Measurements from ENCODE around the gene NRG2. TPM values are rescaled to one million over a fixed set of nuclear protein-coding genes. Genes with fewer than 3 reads are reported as not detected.

The NRG2 gene
- total RNA-seq, 2 donors from 2014 or later, result 6.6 to 11.1 TPM

- Histone ChIP-seq H3K27me3 (replicated peaks; ENCODE audit: insufficient read depth) (no peaks in the 10 kb centered on the region), H3K9me3 (no peaks in the 10 kb centered on the region), H3K36me3 (no peaks in the 10 kb centered on the region), H3K4me1 (replicated peaks) (no peaks in the 10 kb centered on the region), H3K27ac (no peak overlapping the region), H3K4me3 (no peak overlapping the region)
- no peak for DNase-seq (ENCODE audit: low spot score)
- intact Hi-C loops (cut with DNase I), result no loop called here
- no peak for TF ChIP-seq POLR2A (IDR thresholded peaks at IDR 0.05)
- TF ChIP-seq CTCF (IDR thresholded peaks at IDR 0.05), result no peak
- no peak for TF ChIP-seq POLR2AphosphoS5 (IDR thresholded peaks at IDR 0.05)
- 84% methylated on average over 25 of the region's 25 CpGs for WGBS
Observed at GRCh38 chr5:139822553-139823425, 220.3 kb downstream of the NRG2 start.

GRCh38 chr5:139821806-139822552 is 221.1 kb downstream of the NRG2 start:
- no peaks in the 10 kb centered on the region for H3K27me3 ChIP-seq (replicated peaks; ENCODE audit: insufficient read depth)
- 94% methylated on average over 11 of the region's 11 CpGs for WGBS
- H3K9me3 ChIP-seq, result no peaks in the 10 kb centered on the region
- H3K4me3 ChIP-seq, result no peak overlapping the region
- H3K4me1 ChIP-seq (replicated peaks), result no peaks in the 10 kb centered on the region
- TF ChIP-seq CTCF (IDR thresholded peaks at IDR 0.05), result no peak
- no peak for TF ChIP-seq POLR2AphosphoS5 (IDR thresholded peaks at IDR 0.05)
- TF ChIP-seq POLR2A (IDR thresholded peaks at IDR 0.05), result no peak
- intact Hi-C loops (cut with DNase I), result no loop called here
- no peak for DNase-seq (ENCODE audit: low spot score)
- H3K27ac ChIP-seq, result no peak overlapping the region
- H3K36me3 ChIP-seq, result no peaks in the 10 kb centered on the region

GRCh38 chr5:139820606-139821005 is 222.5 kb downstream of the NRG2 start:
- intact Hi-C loops (cut with DNase I), result no loop called here
- H3K27me3 ChIP-seq (replicated peaks; ENCODE audit: insufficient read depth), result no peaks in the 10 kb centered on the region

GRCh38 chr5:139820130-139820529 is 223.0 kb downstream of the NRG2 start:
- Histone ChIP-seq H3K4me1 (replicated peaks) (no peaks in the 10 kb centered on the region), H3K27me3 (replicated peaks; ENCODE audit: insufficient read depth) (no peaks in the 10 kb centered on the region), H3K36me3 (no peaks in the 10 kb centered on the region), H3K4me3 (no peak overlapping the region), H3K9me3 (no peaks in the 10 kb centered on the region), H3K27ac (no peak overlapping the region)
- no peak for DNase-seq (ENCODE audit: low spot score)
- intact Hi-C loops (cut with DNase I), result no loop called here
- WGBS, result 60% methylated on average over 7 of the region's 7 CpGs
- TF ChIP-seq POLR2A (IDR thresholded peaks at IDR 0.05), result no peak
- TF ChIP-seq POLR2AphosphoS5 (IDR thresholded peaks at IDR 0.05), result no peak
- TF ChIP-seq CTCF (IDR thresholded peaks at IDR 0.05), result no peak

More at GRCh38 chr5:139820606-139821005, 222.5 kb downstream of the NRG2 start:
- no peak overlapping the region for H3K4me3 ChIP-seq
- no peak for DNase-seq (ENCODE audit: low spot score)
- no peaks in the 10 kb centered on the region for H3K4me1 ChIP-seq (replicated peaks)
- TF ChIP-seq POLR2A (IDR thresholded peaks at IDR 0.05) (no peak), CTCF (IDR thresholded peaks at IDR 0.05) (no peak), POLR2AphosphoS5 (IDR thresholded peaks at IDR 0.05) (no peak)
- H3K27ac ChIP-seq, result no peak overlapping the region
- WGBS, result 90% methylated on average over 4 of the region's 4 CpGs
- no peaks in the 10 kb centered on the region for H3K9me3 ChIP-seq
- H3K36me3 ChIP-seq, result no peaks in the 10 kb centered on the region

Data from prostate gland (tissue), 2 donors.